ENCODE measurements around the gene STX16.
"Not testable (repeated sequence)": the region's sequence is repeated elsewhere in the genome, so short reads cannot be mapped to it uniquely, and the experiment has no call there.

Gene STX16

DNA sequence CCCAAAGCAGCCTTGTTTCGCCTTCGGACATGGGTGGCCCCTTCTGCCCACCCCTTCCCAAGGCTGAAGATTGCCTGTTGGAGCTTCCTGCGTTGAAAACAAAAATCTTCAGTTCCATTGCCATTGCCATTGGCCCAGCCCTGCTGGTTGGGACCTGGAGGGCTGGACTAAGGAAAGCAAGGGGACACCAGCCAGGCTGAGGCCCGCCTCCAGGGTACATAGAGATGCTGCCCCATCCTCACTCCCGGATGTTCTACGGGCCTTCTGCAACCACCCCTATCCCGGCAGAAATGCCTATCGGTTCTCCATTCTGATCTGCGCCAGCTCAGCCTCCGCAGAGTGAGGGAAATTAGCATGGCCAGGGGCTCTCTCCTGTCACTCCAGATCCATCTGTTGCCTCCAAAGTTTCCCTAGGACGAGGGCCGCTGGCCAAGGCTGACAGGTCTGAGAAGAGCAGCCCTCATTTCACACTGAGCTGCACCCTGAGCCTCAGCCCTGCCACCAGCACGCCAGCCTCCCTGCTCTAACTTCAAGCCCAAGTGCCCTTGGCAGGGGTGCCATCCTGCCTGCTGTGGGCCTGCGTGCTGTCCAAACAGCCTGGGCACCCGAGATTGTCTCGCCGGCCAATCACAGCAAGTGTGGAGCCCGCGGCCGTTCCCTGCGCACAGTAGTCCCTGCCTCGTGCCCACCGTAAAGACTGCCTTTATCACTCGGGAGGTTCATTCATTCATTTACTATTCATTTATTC, 13.4 kb upstream of the STX16 start:
- DNase-seq: no peak
- Mint-ChIP-seq H3K36me3 (no peaks in the 10 kb centered on the region), H3K4me1 (peaks cover 18 to 29% of the 10 kb centered on the region in 2 donors), H3K27ac (no peak overlapping the region), H3K9me3 (no peaks in the 10 kb centered on the region), H3K4me3 (no peak overlapping the region), H3K27me3 (peaks cover 54 to 55% of the 10 kb centered on the region in 2 donors)
- ATAC-seq (replicated peaks): no peak

DNA sequence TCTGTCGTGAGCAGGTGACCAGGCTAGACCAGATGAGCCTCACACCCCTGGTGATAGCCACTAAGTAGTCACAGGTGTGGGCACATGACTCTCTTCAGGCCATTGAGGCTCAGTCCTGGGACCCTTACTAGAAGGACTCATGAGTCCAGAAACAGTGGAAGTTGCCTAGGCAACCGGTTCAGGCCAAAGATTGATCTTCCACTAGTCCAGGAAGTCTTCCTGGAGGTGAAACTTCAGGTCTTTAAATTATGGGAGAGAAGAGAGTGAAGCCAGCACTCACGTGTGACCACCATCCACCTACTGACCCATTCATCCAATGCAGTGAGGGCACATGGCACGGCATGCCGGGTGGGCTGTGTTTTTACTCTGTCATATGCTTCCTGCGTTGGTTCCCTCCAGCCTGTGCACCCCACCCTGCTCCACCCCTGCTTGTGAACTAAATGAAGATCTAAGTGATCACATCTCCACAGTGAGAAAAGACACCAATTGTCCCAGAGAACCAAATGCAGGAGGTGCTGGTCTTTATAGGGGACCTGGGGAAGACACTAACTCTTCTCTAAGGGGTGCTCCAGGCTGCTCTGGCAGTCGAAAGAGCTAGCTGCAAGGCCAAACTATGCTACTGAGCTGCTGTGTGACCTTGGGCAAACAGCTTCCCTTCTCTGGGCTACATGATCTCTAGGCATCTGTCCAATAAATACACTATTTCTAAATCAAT, 12.5 kb upstream of the STX16 start:
- DNase-seq (no peak), ATAC-seq (replicated peaks) (no peak)
- peaks cover 18 to 29% of the 10 kb centered on the region in 2 donors for H3K4me1 Mint-ChIP-seq
- H3K27me3 Mint-ChIP-seq: peaks cover 55 to 64% of the 10 kb centered on the region in 2 donors
- H3K36me3 Mint-ChIP-seq: no peaks in the 10 kb centered on the region
- no peak overlapping the region for H3K27ac Mint-ChIP-seq
- H3K9me3 Mint-ChIP-seq: no peaks in the 10 kb centered on the region
- H3K4me3 Mint-ChIP-seq: no peak overlapping the region

DNA sequence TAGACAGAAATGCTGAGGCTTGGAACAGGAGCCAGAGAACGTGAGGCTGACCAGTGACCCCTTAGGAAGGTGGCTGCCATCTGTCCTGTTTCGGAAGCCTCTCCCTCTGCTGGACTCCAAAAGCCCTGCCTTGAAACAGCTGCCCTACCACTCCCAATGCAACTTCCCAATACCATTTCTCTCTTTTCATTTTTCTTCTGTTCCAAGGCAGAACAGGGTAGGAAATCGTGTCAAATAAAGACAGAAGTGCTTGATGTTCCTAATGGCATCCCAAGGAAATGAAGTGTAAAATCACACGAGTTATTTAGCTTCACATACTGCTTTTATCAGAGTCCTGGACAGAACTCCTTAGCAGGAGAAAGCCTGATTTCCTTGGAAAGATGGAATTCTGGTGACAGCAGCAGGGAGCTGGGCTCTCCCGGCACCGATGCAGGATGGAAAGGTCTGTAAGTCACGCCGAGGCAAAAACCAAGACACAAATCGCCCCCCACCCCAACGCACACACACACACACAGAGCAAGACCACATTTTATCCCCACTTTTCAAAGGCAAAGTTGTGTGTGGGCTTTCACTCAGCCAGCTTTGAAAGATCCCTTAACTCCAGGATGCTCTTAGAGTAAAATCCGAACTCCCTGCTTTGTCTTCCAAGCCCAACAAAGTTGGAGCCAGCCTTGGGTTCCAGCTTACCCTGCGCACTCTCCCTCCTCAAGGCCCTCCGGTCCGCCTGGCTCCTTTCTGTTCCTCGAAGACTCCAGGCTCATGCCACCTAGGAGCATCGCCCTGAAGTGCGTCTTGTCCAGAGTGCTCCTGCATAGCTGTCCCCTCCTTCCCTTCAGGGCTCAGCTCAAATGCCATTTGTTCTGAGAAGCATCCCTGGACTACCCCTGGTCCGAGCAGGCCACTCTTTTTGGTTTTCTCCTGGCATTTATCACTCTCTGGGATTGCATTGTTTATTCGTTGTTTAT, 11.6 kb upstream of the STX16 start:
- DNase-seq: no peak
- Mint-ChIP-seq H3K27ac (no peak overlapping the region), H3K36me3 (no peaks in the 10 kb centered on the region), H3K4me3 (no peak overlapping the region), H3K27me3 (peaks cover 61 to 68% of the 10 kb centered on the region in 2 donors), H3K4me1 (peaks cover 12 to 21% of the 10 kb centered on the region in 2 donors), H3K9me3 (no peaks in the 10 kb centered on the region)
- ATAC-seq (replicated peaks): no peak

DNA sequence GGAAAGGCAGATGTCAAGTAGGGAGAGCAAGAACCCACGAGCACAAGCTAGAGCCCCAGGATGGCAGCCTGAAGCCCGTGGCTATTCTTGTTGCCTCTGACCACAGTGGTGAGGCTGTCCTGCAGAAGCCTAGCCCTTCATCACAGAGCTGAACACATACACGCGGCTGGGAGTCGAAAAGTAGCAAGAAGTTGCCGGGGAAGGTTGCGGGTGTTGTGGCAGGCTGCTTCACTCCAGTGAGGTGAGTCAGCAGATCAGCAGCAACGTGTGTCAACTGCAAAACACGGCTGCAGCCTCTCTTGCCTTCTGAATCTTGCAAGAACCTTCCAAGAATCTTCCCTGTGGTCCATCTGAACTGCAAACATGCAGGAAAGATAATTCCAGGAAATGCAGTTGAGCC, 10.6 kb upstream of the STX16 start:
- Mint-ChIP-seq H3K36me3 (no peaks in the 10 kb centered on the region), H3K27me3 (peaks cover 60 to 68% of the 10 kb centered on the region in 2 donors), H3K4me3 (no peak overlapping the region), H3K27ac (no peak overlapping the region), H3K4me1 (peaks cover 4 to 11% of the 10 kb centered on the region in 2 donors), H3K9me3 (no peaks in the 10 kb centered on the region)
- ATAC-seq (replicated peaks) (no peak), DNase-seq (no peak)

DNA sequence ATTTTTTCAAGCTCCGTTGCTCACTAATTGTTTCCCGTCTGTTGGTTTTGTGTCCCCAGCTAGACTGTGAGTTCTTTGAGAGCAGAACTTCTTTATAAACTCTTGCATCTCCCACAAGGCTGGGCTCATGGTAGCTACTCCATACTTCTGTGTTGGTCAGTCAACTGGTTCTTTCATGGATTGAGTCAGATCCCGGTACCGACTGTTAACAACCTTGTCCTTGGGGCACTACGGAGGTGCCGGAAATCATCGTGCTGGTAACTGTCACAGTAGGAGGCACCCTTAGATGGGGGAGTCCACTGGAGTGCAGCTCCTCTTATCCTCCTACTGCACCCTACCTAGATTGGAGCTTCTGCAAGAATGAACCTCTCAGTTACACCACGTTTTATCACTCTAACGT, 8.6 kb upstream of the STX16 start:
- DNase-seq: no peak
- ATAC-seq (replicated peaks): no peak
- Mint-ChIP-seq H3K27me3 (peaks cover 51 to 61% of the 10 kb centered on the region in 2 donors), H3K9me3 (no peaks in the 10 kb centered on the region), H3K27ac (no peak overlapping the region), H3K4me3 (no peak overlapping the region), H3K36me3 (no peaks in the 10 kb centered on the region), H3K4me1 (no peaks in the 10 kb centered on the region)

DNA sequence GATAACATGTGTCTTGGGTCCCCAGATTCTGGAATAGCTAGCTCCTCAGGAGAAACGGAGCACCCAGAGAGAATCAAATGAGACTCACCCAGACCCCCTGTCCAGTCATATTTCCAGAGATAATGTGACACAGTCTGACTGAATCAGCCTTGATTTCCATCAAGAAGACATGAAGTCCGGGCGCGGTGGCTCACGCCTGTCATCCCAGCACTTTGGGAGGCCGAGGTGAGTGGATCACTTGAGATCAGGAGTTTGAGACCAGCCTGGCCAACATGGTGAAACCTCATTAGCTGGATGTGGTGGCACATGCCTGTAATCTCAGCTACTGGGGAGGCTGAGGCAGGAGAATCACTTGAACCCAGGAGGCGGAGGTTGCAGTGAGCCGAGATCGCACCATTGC, 8.2 kb upstream of the STX16 start:
- peaks cover 48 to 58% of the 10 kb centered on the region in 2 donors for H3K27me3 Mint-ChIP-seq
- not testable (repeated sequence) for H3K36me3 Mint-ChIP-seq; H3K9me3 Mint-ChIP-seq; ATAC-seq (replicated peaks); DNase-seq; H3K27ac Mint-ChIP-seq; H3K4me3 Mint-ChIP-seq; H3K4me1 Mint-ChIP-seq

DNA sequence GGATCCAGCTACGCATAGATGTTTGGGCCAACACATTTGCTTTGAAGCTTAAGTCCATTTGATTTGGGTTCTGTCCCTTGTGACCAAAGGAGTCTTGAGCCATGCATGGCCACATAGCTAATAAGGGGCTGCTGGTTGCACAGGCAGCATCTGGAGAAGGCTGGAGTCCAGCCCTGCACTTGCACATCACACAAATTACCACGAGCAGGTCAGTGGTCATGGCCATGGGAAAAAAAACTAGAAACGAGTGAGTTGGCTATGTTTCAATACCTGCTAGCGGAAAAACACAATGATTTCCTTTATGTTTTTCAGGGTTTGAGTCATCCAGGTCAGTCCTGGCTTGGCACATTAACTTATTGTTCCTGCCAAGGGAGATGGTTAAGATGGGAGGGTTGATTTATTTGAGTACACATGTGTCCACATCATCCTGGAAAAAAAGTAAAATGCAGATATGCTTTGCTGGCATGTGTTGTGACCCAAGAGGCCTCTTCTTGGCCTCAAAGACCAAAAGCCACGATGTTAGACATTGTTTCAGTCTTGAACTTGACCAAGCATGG, 5.6 kb upstream of the STX16 start:
- ATAC-seq (replicated peaks) (no peak), DNase-seq (no peak)
- Mint-ChIP-seq H3K4me3 (no peak overlapping the region), H3K4me1 (peaks cover 2 to 8% of the 10 kb centered on the region in 2 donors), H3K9me3 (no peaks in the 10 kb centered on the region), H3K27me3 (peaks cover 27 to 32% of the 10 kb centered on the region in 2 donors), H3K36me3 (no peaks in the 10 kb centered on the region), H3K27ac (no peak overlapping the region)

DNA sequence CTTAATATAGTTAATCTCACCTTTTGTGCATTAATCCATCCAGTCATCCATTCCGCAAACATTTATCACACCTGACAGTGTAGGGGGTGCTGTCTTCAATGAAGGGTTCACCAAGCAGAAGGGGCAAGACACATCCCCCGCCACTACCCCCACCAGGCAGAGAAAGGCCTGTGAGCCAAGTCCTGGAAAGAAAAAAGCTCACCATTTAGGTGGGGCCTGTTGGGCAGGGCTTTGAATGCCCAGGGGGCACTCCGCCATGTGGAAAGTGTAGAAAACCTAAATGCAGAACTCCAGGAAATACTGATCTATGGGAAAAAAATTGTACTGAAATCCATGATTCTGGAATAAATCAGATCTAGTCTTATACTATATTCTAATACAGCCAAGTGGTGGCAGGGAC, 4.8 kb upstream of the STX16 start:
- DNase-seq (no peak), ATAC-seq (replicated peaks) (no peak)
- Mint-ChIP-seq H3K36me3 (peaks cover 2 to 4% of the 10 kb centered on the region in 2 donors), H3K9me3 (no peaks in the 10 kb centered on the region), H3K27me3 (peaks cover 22 to 27% of the 10 kb centered on the region in 2 donors), H3K4me1 (peaks cover 2 to 8% of the 10 kb centered on the region in 2 donors), H3K4me3 (no peak overlapping the region), H3K27ac (no peak overlapping the region)

DNA sequence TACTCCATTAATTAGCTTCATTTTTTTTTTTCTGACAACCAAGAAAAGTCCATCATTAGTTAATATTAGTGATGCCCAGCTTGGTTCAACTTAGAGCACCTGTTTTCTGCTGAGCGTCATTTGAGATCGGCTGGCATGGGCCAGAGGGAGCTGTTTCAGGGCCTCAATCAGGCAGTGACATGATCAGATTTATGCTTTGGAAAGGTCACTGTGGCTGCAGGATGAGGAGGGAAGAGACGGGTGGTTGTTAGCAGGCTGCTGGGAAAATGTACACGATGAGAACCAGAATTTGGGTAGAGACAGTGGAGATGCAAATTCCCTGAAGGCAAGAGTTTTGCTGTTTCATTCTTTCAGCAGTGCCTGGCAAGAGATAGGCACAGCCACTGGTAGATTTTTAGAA, 4.4 kb upstream of the STX16 start:
- Mint-ChIP-seq H3K27ac (no peak overlapping the region), H3K4me3 (no peak overlapping the region), H3K36me3 (peaks cover 2 to 8% of the 10 kb centered on the region in 2 donors)

DNA sequence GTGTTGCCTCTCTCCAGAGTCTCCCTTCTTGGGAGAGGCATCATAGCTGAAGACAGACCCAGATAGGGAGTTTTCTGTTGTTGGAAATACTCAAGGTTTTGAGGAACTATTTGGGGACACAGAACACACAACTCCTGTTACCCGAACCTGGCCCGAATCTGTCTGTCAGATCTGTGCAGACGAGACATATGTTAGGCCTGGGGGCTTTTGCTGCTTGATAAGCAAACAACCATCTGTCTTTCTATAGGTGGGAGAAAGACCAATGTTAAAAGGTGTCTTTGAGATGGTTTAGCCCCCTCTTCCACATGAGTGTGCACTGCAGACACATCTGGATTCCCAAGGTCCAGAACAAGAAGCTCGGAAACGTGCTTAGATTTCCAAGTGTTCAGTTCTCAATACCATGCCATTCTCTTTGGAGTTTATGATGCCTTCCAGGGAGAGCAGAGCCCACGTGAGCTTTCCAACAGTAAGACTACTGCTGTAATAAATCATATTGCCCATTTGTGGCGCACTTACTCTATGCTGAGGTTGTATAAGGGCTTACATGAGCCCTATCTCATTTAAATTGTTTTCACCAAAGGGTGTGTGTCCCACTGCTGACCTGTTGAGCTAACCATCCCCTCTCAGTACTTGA, 3.8 kb upstream of the STX16 start:
- ATAC-seq (replicated peaks): no peak
- Mint-ChIP-seq H3K27me3 (peaks cover 15 to 18% of the 10 kb centered on the region in 2 donors), H3K36me3 (peaks cover 2 to 9% of the 10 kb centered on the region in 2 donors), H3K27ac (no peak overlapping the region), H3K4me3 (no peak overlapping the region), H3K9me3 (no peaks in the 10 kb centered on the region), H3K4me1 (peaks cover 2 to 8% of the 10 kb centered on the region in 2 donors)
- no peak for DNase-seq

More for the DNA sequence above, 4.4 kb upstream of the STX16 start:
- peaks cover 2 to 8% of the 10 kb centered on the region in 2 donors for H3K4me1 Mint-ChIP-seq
- peaks cover 18 to 22% of the 10 kb centered on the region in 2 donors for H3K27me3 Mint-ChIP-seq
- H3K9me3 Mint-ChIP-seq: no peaks in the 10 kb centered on the region
- ATAC-seq (replicated peaks): no peak
- no peak for DNase-seq

DNA sequence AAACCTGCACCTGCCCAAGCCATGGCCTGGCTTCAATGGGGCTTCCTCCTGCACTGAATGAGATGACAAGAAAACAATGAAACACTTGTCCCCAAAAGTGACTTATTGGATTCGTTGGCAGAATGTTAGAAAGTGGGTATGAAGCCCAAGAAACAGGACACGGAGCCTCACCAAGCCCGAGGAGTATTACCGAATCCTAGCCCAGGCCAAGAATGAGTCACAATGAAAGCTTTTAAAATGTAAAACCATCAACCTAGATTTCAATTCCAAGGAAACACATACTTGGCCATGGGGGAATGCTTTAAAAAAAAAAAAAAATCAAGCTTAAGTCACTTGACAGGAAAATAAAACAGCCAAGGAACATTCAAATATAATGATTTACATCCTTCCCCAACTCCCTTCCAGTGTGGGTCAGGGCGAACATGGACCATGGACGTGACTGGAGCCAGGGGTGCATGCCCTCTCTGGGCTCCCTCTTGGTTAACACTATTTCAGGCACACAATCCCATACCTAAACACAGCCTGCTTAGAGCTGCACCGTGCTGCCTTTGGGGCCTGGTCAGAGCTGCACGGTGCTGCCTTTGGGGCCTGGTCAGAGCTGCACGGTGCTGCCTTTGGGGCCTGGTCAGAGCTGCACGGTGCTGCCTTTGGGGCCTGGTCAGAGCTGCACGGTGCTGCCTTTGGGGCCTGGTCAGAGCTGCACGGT, 3.1 kb upstream of the STX16 start:
- Mint-ChIP-seq H3K36me3 (peaks cover 3 to 13% of the 10 kb centered on the region in 2 donors), H3K4me1 (peaks cover 2 to 13% of the 10 kb centered on the region in 2 donors), H3K27me3 (peaks cover 11% of the 10 kb centered on the region in 2 donors), H3K9me3 (no peaks in the 10 kb centered on the region), H3K4me3 (no peak overlapping the region), H3K27ac (no peak overlapping the region)
- ATAC-seq (replicated peaks): no peak
- no peak for DNase-seq

DNA sequence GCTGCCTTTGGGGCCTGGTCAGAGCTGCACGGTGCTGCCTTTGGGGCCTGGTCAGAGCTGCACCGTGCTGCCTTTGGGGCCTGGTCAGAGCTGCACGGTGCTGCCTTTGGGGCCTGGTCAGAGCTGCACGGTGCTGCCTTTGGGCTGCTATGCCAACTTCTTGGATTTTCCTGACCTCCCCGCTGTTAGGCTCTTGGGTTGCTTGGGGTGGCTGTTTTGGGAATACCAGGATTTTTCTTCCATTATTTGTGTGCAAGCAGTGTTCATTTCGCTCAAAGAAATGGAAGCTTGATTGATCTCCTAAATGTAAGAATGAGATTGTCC, 2.6 kb upstream of the STX16 start:
- H3K9me3 Mint-ChIP-seq; H3K27me3 Mint-ChIP-seq; H3K4me3 Mint-ChIP-seq; ATAC-seq (replicated peaks); DNase-seq; H3K27ac Mint-ChIP-seq: not testable (repeated sequence)
- H3K4me1 Mint-ChIP-seq: peaks cover 4 to 18% of the 10 kb centered on the region in 2 donors
- peaks cover 6 to 17% of the 10 kb centered on the region in 2 donors for H3K36me3 Mint-ChIP-seq
